Bronchial epithelial cell (primary cell): ENCODE data around the gene EPB41L4B. TPM values are rescaled to one million over a fixed set of nuclear protein-coding genes. Genes with fewer than 3 reads are reported as not detected.

ENCODE experiments used
- DNase-seq: peaks from one replicate; pipeline ENCODE4 v3.0.0-alpha.2; 2010; ENCODE audit warnings: low read depth
- FAIRE-seq: peaks from 2 replicates; lab custom pipeline; 2011; peaks lifted over from hg19 to GRCh38; lab: Jason Lieb, UNC
- H3K27me3 ChIP-seq: 2 replicates; pipeline ENCODE4 v1.5.1; 2011; ENCODE audit warnings: low read length; ENCODE audit not compliant: control insufficient read depth, insufficient read depth
- H3K36me3 ChIP-seq: 2 replicates; pipeline ENCODE4 v1.5.1; 2011; ENCODE audit warnings: low read length; ENCODE audit not compliant: control insufficient read depth, insufficient read depth
- H3K4me3 ChIP-seq: 2 replicates; pipeline ENCODE4 v1.5.1; 2011; ENCODE audit warnings: mild to moderate bottlenecking, low read depth, low read length, control low read depth
- total RNA-seq: library from RNA; depleted of rRNA; stranded (reverse); fragments of >200 nt; gene quantifications from 2 replicates; pipeline ENCODE4 v1.2.1, GENCODE V29; 2014
- TF ChIP-seq, protein P1 (sequence below): IDR thresholded peaks from 2 replicates; pipeline ENCODE4 v1.5.1; 2011; ENCODE audit warnings: mild to moderate bottlenecking, moderate library complexity, low read length, control low read depth, inconsistent platforms; ENCODE audit not compliant: insufficient read depth, severe bottlenecking

EPB41L4B gene
- total RNA-seq, 1 donor from 2014 or later, result 30.3 TPM

DNA sequence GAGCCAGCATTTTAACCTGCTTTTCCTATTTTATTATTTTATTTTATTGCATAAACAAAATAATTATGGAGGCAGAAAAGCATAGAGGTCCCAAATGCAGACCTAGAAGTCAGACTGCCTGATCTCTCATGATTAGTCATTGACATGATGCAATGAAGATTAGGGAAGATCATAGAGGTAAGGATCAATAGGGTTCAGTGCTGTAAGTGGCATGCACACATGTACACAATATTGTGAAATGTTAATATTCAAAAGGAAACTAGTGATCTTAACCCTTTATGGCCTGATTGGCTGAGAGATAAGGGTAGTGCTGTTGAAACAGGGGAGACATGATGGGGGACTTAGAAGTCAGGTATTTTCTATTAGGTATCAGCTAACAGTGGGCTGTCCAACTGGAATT, 152.7 kb downstream of the EPB41L4B start:
- Histone ChIP-seq H3K27me3 (peaks cover 17% of the 10 kb centered on the region), H3K36me3 (no peaks in the 10 kb centered on the region), H3K4me3 (no peak overlapping the region)
- DNase-seq, result peak; percentile 57
- TF ChIP-seq, protein P1, sequence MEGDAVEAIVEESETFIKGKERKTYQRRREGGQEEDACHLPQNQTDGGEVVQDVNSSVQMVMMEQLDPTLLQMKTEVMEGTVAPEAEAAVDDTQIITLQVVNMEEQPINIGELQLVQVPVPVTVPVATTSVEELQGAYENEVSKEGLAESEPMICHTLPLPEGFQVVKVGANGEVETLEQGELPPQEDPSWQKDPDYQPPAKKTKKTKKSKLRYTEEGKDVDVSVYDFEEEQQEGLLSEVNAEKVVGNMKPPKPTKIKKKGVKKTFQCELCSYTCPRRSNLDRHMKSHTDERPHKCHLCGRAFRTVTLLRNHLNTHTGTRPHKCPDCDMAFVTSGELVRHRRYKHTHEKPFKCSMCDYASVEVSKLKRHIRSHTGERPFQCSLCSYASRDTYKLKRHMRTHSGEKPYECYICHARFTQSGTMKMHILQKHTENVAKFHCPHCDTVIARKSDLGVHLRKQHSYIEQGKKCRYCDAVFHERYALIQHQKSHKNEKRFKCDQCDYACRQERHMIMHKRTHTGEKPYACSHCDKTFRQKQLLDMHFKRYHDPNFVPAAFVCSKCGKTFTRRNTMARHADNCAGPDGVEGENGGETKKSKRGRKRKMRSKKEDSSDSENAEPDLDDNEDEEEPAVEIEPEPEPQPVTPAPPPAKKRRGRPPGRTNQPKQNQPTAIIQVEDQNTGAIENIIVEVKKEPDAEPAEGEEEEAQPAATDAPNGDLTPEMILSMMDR, result no peak
- no peak for FAIRE-seq

DNA sequence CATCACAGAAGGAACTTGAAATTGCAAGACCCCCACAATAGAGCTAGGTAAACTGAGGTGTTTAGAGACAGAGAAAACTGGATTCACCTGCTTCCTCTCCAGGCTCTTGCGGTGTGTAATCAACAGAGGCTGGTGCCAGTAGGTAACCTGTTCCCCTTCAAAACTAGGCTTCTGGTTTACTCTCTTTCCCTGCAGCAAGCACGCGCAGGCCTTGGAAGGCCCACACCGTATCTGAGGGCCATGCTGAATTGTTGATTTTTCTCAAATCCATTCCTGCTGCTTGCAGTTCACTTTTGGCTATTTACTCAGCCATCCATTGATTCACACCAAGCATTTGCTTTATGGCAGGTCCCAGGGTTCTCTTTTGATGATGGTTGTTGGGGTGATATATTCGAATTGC, 153.1 kb downstream of the EPB41L4B start:
- Histone ChIP-seq H3K27me3 (peaks cover 17% of the 10 kb centered on the region), H3K4me3 (no peak overlapping the region), H3K36me3 (no peaks in the 10 kb centered on the region)
- TF ChIP-seq, protein P1, result no peak
- FAIRE-seq (no peak), DNase-seq (no peak)

DNA sequence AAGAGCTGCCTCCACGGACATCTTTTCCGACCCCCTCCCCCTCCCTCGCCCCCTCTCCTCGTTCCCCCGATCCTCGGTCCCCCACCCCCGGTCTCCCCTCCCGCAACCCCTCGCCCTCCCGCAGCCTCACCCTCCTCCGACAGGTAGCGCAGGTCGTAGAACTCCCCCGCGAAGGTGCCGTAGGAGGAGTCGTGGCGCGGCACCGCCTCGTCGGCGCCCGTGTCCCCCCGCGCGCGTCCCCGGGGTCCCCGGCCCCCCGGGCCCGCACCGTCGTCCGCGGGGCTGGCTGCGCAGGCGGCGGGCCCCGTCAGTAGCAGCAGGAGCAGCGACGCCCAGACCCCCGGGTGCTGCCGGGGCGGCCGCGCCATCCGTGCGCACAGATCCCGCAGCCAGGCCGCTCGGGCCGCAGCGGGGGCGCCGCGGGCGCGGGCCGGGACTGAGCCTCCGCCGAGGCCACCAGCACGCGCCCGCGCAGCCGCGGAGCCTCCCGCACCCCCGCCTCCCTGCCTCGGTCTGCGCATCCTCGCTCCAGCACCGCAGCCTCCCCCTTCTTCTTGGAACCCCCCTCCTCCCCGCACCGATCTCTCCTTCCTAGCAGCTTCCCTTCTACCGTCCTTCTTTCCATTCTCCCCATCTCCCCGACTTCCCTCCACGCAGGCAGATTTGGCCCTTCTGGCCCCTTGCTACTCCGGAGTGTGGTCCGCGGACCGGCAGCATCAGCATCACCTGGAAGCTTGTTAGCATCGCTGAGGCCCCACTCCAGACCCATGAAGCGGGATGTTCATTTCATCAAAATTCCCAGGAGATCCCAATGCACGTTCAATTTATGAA, 153.9 kb downstream of the EPB41L4B start, which contains the start of gene FRRS1L:
Gene FRRS1L (minus strand): TSS at position 479 of the 831 bp plus-strand sequence. CDS start 111 bp downstream, at position 368.
- Histone ChIP-seq H3K27me3 (peaks cover 17% of the 10 kb centered on the region), H3K36me3 (no peaks in the 10 kb centered on the region), H3K4me3 (peak within 1 kb of the TSS; percentile 22)
- FAIRE-seq (no peak), DNase-seq (no peak)
- TF ChIP-seq, protein P1, result no peak

DNA sequence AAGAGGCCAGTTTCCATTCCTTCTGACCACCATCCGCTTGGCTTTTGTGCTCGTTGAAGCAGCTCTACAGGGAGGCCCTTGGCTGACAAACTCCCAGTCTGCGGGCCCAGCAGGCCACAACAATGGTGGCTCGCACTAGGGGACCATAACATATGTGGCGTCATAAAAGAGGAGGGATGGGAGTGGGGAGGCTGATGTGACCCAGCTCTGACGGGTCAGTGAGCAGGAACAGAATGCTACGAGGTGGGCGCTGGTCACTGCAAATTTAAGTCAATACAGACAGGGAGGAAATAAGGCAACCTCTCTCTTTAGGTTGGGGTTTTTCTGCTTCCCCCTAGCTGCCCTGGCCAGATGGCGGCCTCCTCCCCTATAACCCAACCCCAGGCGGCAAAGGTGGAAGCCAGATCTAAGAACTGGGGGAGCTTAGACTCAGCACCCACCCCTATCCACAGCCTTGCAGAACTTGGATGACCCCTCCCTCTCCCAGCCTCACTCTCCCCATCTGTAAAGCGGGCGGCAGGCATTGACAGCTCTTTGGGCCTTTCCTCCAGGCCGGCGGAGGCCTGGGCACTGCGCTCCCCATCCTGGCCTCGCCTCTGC, 154.6 kb downstream of the EPB41L4B start:
- no peak for DNase-seq
- FAIRE-seq, result no peak
- TF ChIP-seq, protein P1, result no peak
- no peaks in the 10 kb centered on the region for H3K36me3 ChIP-seq
- no peak overlapping the region for H3K4me3 ChIP-seq
- H3K27me3 ChIP-seq, result peaks cover 17% of the 10 kb centered on the region

DNA sequence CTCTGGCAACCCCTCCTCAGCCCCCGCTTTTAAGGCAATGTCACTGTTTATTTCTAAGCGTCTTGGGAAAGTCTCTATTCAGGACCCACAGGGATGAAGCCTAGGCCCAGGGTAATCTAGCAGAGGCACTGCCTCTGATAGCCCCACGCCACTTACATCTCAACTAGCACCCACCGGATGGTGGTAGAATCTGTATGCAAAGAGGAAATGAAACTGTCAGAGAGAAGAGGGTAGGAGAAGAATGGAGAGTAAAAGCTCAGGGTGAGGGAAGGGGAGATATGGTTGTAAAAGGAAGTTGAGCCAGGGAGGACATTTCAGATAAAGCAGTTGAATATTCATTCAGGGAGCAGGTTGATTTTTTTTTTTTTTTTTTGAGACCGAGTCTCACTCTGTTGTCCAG, 156.8 kb downstream of the EPB41L4B start:
- Histone ChIP-seq H3K36me3 (no peaks in the 10 kb centered on the region), H3K27me3 (peaks cover 17% of the 10 kb centered on the region), H3K4me3 (no peak overlapping the region)
- no peak for FAIRE-seq
- DNase-seq, result no peak
- TF ChIP-seq, protein P1, result no peak
